ENCODE results near the gene FARP2. TPM values are rescaled to one million over a fixed set of nuclear protein-coding genes. Genes with fewer than 3 reads are reported as not detected.

The FARP2 gene
- total and polyA plus RNA-seq, 4 donors: 5.8 to 30.9 (median 14.3) TPM

DNA sequence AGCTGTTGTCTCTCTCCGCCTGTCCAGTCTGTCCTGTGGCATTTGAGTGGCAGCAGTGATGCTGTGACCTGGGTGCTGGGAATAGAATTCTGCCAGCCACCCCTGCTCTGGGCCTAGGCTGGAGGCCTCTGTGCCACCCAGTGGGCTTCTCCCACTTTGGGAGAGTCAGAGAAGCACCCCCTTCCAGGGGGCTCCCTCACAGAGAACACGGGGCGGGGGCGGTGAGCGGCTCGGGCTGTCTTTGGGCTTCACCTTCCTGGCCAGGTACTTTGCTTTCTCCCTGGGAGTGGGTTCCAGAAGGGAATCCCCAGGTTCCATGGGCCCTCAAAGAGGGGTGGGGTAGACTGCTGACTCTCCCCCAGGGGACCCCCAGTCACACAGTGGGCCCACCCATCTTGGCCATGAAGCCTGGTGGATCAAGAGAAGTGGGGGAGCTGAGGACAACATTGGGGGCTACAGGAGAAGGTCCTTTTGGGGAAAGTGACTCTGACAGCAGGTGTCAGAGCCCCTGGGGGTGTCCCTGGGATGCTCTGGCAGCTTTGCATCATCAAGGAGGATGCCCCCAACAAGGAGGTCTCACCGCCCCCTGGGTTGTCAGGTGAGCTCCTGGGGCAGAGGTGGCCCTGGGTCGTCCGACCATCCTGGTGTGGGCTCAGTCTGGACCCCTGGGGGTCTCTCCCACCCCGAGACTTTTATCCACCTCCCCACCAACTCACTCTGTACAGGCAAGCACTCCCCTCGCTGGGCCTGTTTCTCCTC is 183.7 kb downstream of the FARP2 start:
- Histone ChIP-seq H3K27ac (ENCODE audit: low read depth in 1 of 2, low read length in 2 of 2) (no peak overlapping the region), H3K9ac (ENCODE audit: low read depth in 1 of 2, low read length in 2 of 2) (no peak overlapping the region), H3K27me3 (ENCODE audit: control insufficient read depth in 4 of 4, insufficient read depth in 4 of 4, low read length in 3 of 4) (peaks cover 0 to 3% (median under 1%) of the 10 kb centered on the region in 4 donors), H3K9me3 (ENCODE audit: control insufficient read depth in 4 of 4, low read length in 3 of 4) (peaks cover 0 to 1% (median 0%) of the 10 kb centered on the region in 4 donors), H3K4me3 (ENCODE audit: low read depth in 1 of 3, low read length in 3 of 3) (no peak overlapping the region), H3K36me3 (ENCODE audit: control insufficient read depth in 4 of 4, insufficient read depth in 3 of 4, low read depth in 1 of 4, low read length in 3 of 4) (no peaks in the 10 kb centered on the region), H3K4me1 (ENCODE audit: control insufficient read depth in 4 of 4, insufficient read depth in 4 of 4, low read length in 3 of 4) (peaks cover 5 to 7% (median 6%) of the 10 kb centered on the region in 4 donors)
- TF ChIP-seq JUND (IDR thresholded peaks at IDR 0.05) (no peak), RXRA (IDR thresholded peaks at IDR 0.05) (no peak), REST (IDR thresholded peaks at IDR 0.05) (no peak), TAF1 (conservative IDR thresholded peaks at IDR 0.05) (no peak), ATF3 (IDR thresholded peaks at IDR 0.05) (no peak), FOXA2 (IDR thresholded peaks at IDR 0.05) (no peak), RAD21 (IDR thresholded peaks at IDR 0.05) (no peak), YY1 (IDR thresholded peaks at IDR 0.05) (no peak), SP1 (IDR thresholded peaks at IDR 0.05) (no peak), FOXA1 (IDR thresholded peaks at IDR 0.05) (no peak), NR2F2 (IDR thresholded peaks at IDR 0.05) (no peak), CTCF (IDR thresholded peaks at IDR 0.05; ENCODE audit: low read depth, low read length, missing input control) (no peak)
- TF ChIP-seq, protein P1, sequence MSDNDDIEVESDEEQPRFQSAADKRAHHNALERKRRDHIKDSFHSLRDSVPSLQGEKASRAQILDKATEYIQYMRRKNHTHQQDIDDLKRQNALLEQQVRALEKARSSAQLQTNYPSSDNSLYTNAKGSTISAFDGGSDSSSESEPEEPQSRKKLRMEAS (IDR thresholded peaks at IDR 0.05): no peak
- TF ChIP-seq, protein P2, sequence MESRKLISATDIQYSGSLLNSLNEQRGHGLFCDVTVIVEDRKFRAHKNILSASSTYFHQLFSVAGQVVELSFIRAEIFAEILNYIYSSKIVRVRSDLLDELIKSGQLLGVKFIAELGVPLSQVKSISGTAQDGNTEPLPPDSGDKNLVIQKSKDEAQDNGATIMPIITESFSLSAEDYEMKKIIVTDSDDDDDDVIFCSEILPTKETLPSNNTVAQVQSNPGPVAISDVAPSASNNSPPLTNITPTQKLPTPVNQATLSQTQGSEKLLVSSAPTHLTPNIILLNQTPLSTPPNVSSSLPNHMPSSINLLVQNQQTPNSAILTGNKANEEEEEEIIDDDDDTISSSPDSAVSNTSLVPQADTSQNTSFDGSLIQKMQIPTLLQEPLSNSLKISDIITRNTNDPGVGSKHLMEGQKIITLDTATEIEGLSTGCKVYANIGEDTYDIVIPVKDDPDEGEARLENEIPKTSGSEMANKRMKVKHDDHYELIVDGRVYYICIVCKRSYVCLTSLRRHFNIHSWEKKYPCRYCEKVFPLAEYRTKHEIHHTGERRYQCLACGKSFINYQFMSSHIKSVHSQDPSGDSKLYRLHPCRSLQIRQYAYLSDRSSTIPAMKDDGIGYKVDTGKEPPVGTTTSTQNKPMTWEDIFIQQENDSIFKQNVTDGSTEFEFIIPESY (IDR thresholded peaks at IDR 0.05): no peak
- no peak for DNase-seq (ENCODE audit: low spot score)
- WGBS: 97% methylated on average over 11 of the region's 11 CpGs

- no peak overlapping the region for H3K9ac ChIP-seq (ENCODE audit: low read depth in 1 of 2, low read length in 2 of 2)
- DNase-seq (ENCODE audit: low spot score): no peak
- H3K36me3 ChIP-seq (ENCODE audit: control insufficient read depth in 4 of 4, insufficient read depth in 3 of 4, low read depth in 1 of 4, low read length in 3 of 4): no peaks in the 10 kb centered on the region
- no peak overlapping the region for H3K4me3 ChIP-seq (ENCODE audit: low read depth in 1 of 3, low read length in 3 of 3)
- H3K27ac ChIP-seq (ENCODE audit: low read depth in 1 of 2, low read length in 2 of 2): no peak overlapping the region
- WGBS: 81% methylated on average over 10 of the region's 10 CpGs
- H3K4me1 ChIP-seq (ENCODE audit: control insufficient read depth in 4 of 4, insufficient read depth in 4 of 4, low read length in 3 of 4): peaks cover 5 to 7% (median 6%) of the 10 kb centered on the region in 4 donors
- peaks cover 0 to 1% (median 0%) of the 10 kb centered on the region in 4 donors for H3K9me3 ChIP-seq (ENCODE audit: control insufficient read depth in 4 of 4, low read length in 3 of 4)
- TF ChIP-seq JUND (IDR thresholded peaks at IDR 0.05): no peak
- TF ChIP-seq FOXA1 (IDR thresholded peaks at IDR 0.05): no peak
- no peak for TF ChIP-seq CTCF (IDR thresholded peaks at IDR 0.05; ENCODE audit: low read depth, low read length, missing input control)
- TF ChIP-seq HNF4A (conservative IDR thresholded peaks at IDR 0.05): no peak
- no peak for TF ChIP-seq RXRA (IDR thresholded peaks at IDR 0.05)
- TF ChIP-seq HNF4G (IDR thresholded peaks at IDR 0.05): no peak
- no peak for TF ChIP-seq GABPA (IDR thresholded peaks at IDR 0.05 in 1 of 2, conservative IDR thresholded peaks at IDR 0.05 in 1 of 2)
- TF ChIP-seq RAD21 (IDR thresholded peaks at IDR 0.05): no peak
- TF ChIP-seq NR2F2 (IDR thresholded peaks at IDR 0.05): no peak
- no peak for TF ChIP-seq FOXA2 (IDR thresholded peaks at IDR 0.05)
- TF ChIP-seq ATF3 (IDR thresholded peaks at IDR 0.05): no peak
- H3K27me3 ChIP-seq (ENCODE audit: control insufficient read depth in 4 of 4, insufficient read depth in 4 of 4, low read length in 3 of 4): peaks cover 0 to 3% (median under 1%) of the 10 kb centered on the region in 4 donors
Measured at GRCh38 chr2:241540401-241540770, 184.3 kb downstream of the FARP2 start.

Data from liver (tissue), 9 donors.